WTC11 (cell line): ENCODE data around the gene ACTRT3. TPM values are rescaled to one million over a fixed set of nuclear protein-coding genes. Genes with fewer than 3 reads are reported as not detected.

Experiments
- ATAC-seq: fragments of 200-7000 bp; cut with Tn5 transposase; 2 replicates; pipeline ENCODE4 v1.10.0; 2021; ENCODE audit warnings: mild to moderate bottlenecking, moderate library complexity
- CTCF ChIA-PET: fragments of 300-600 bp; sonication (Branson Sonifier 250); formaldehyde crosslinking; loops from one replicate; lab custom pipeline; 2021; ENCODE audit warnings: antibody characterized with exemption; lab: Charles Lee
- POLR2A ChIA-PET: fragments of 350-600 bp; sonication (Branson Sonifier 250); formaldehyde crosslinking; loops from one replicate; lab custom pipeline; 2021; ENCODE audit warnings: antibody characterized with exemption; lab: Charles Lee
- DNase-seq: peaks from one replicate; pipeline ENCODE4 v3.0.0; 2021; ENCODE audit warnings: low spot score
- H3K27ac Mint-ChIP-seq: 2 replicates; pipeline ENCODE4 v1.8.0; 2021; ENCODE audit warnings: mixed read lengths
- H3K27me3 Mint-ChIP-seq: 2 replicates; pipeline ENCODE4 v1.8.0; 2021; ENCODE audit warnings: low read depth, mild to moderate bottlenecking, moderate library complexity, mixed read lengths
- H3K36me3 Mint-ChIP-seq: 2 replicates; pipeline ENCODE4 v1.8.0; 2021; ENCODE audit warnings: mixed read lengths
- H3K4me1 Mint-ChIP-seq: 2 replicates; pipeline ENCODE4 v1.8.0; 2022; ENCODE audit warnings: mixed read lengths
- H3K4me3 Mint-ChIP-seq: 2 replicates; pipeline ENCODE4 v1.8.0; 2021; ENCODE audit warnings: mild to moderate bottlenecking, moderate library complexity, mixed read lengths
- H3K9me3 Mint-ChIP-seq: 2 replicates; pipeline ENCODE4 v1.8.0; 2021; ENCODE audit warnings: mixed read lengths
- AFF4 ChIP-seq: sonication (generic); formaldehyde crosslinking; IDR thresholded peaks from 2 replicates; pipeline ENCODE4 v1.8.1; 2023; ENCODE audit warnings: mild to moderate bottlenecking, missing genetic modification reagents, borderline replicate concordance
- ATF1 ChIP-seq: sonication (generic); formaldehyde crosslinking; IDR thresholded peaks from 2 replicates; pipeline ENCODE4 v1.8.1; 2023; ENCODE audit warnings: mild to moderate bottlenecking, moderate library complexity, missing genetic modification reagents
- CBFB ChIP-seq: sonication (generic); formaldehyde crosslinking; IDR thresholded peaks from 2 replicates; pipeline ENCODE4 v1.8.1; 2022; ENCODE audit warnings: mild to moderate bottlenecking, low read depth, missing genetic modification reagents
- CTCF ChIP-seq: fragments of 200-600 bp; IDR thresholded peaks from 2 replicates; pipeline ENCODE4 v1.8.0; 2022; ENCODE audit warnings: antibody characterized with exemption
- ERG ChIP-seq: fragments of 250-450 bp; sonication (Bioruptor Pico); IDR thresholded peaks from 2 replicates; pipeline ENCODE4 v1.8.0; 2021; ENCODE audit warnings: mild to moderate bottlenecking
- ETV6 ChIP-seq: sonication (generic); formaldehyde crosslinking; IDR thresholded peaks from 2 replicates; pipeline ENCODE4 v1.8.1; 2022; ENCODE audit warnings: mild to moderate bottlenecking, missing genetic modification reagents
- FOXP1 ChIP-seq: sonication (generic); formaldehyde crosslinking; IDR thresholded peaks from 2 replicates; pipeline ENCODE4 v1.8.0; 2022; ENCODE audit warnings: missing genetic modification reagents, mild to moderate bottlenecking, moderate library complexity, borderline replicate concordance
- FOXP4 ChIP-seq: sonication (generic); formaldehyde crosslinking; IDR thresholded peaks from 2 replicates; pipeline ENCODE4 v1.8.0; 2022; ENCODE audit warnings: mild to moderate bottlenecking, missing genetic modification reagents
- JAZF1 ChIP-seq: fragments of 250-450 bp; sonication (Bioruptor Pico); IDR thresholded peaks from 2 replicates; pipeline ENCODE4 v1.9.0; 2021; ENCODE audit warnings: moderate library complexity, mild to moderate bottlenecking, inconsistent platforms
- JUN ChIP-seq: sonication (generic); formaldehyde crosslinking; IDR thresholded peaks from 2 replicates; pipeline ENCODE4 v1.8.0; 2023; ENCODE audit warnings: mild to moderate bottlenecking, missing genetic modification reagents
- KAT7 ChIP-seq: sonication (generic); formaldehyde crosslinking; IDR thresholded peaks from 2 replicates; pipeline ENCODE4 v1.8.1; 2023; ENCODE audit warnings: missing genetic modification reagents, mild to moderate bottlenecking, borderline replicate concordance
- MYBL2 ChIP-seq: sonication (generic); formaldehyde crosslinking; IDR thresholded peaks from 2 replicates; pipeline ENCODE4 v1.8.1; 2023; ENCODE audit warnings: mild to moderate bottlenecking, moderate library complexity, missing genetic modification reagents
- NR3C1 ChIP-seq: sonication (generic); formaldehyde crosslinking; conservative IDR thresholded peaks from 2 replicates; pipeline ENCODE4 v1.8.1; 2023; ENCODE audit warnings: low read depth, mild to moderate bottlenecking, missing genetic modification reagents
- SMAD4 ChIP-seq: sonication (generic); formaldehyde crosslinking; IDR thresholded peaks from 2 replicates; pipeline ENCODE4 v1.8.0; 2022; ENCODE audit warnings: mild to moderate bottlenecking, missing genetic modification reagents
- SOX15 ChIP-seq: fragments of 250-450 bp; sonication (Bioruptor Pico); IDR thresholded peaks from 2 replicates; pipeline ENCODE4 v1.9.0; 2021; ENCODE audit warnings: mild to moderate bottlenecking
- STAT6 ChIP-seq: sonication (generic); formaldehyde crosslinking; conservative IDR thresholded peaks from 2 replicates; pipeline ENCODE4 v1.8.1; 2023; ENCODE audit warnings: mild to moderate bottlenecking, low read depth, missing genetic modification reagents, moderate library complexity
- USF2 ChIP-seq: sonication (generic); formaldehyde crosslinking; IDR thresholded peaks from 2 replicates; pipeline ENCODE4 v1.8.1; 2023; ENCODE audit warnings: mild to moderate bottlenecking, missing genetic modification reagents, moderate library complexity
- ZNF317 ChIP-seq: sonication (generic); formaldehyde crosslinking; IDR thresholded peaks from 2 replicates; pipeline ENCODE4 v1.8.1; 2023; ENCODE audit warnings: low read depth, mild to moderate bottlenecking, moderate library complexity, missing genetic modification reagents, borderline replicate concordance
- ZNF671 ChIP-seq: fragments of 250-450 bp; sonication (Bioruptor Pico); IDR thresholded peaks from 2 replicates; pipeline ENCODE4 v1.8.0; 2021; ENCODE audit warnings: mild to moderate bottlenecking
- total RNA-seq: library from RNA; stranded (reverse); gene quantifications from 3 replicates; pipeline ENCODE4 v1.2.3, GENCODE V29; 2021

The ACTRT3 gene
- total RNA-seq, 1 experiment from 2014 or later, result 2.3 TPM

- ATAC-seq (no peak), DNase-seq (no peak)
- Mint-ChIP-seq H3K27ac (no peak overlapping the region), H3K4me3 (no peak overlapping the region), H3K4me1 (0 out of 2 replicates have a peak, but pooled peaks cover 3% of the 10 kb centered on the region), H3K36me3 (peaks cover 3% of the 10 kb centered on the region; the same call in 1 of the 2 replicates), H3K27me3 (no peaks in the 10 kb centered on the region), H3K9me3 (peaks cover 15% of the 10 kb centered on the region)
- TF ChIP-seq SOX15 (CRISPR knock-in tag) (no peak), JUN (CRISPR knock-in tag) (no peak), JAZF1 (CRISPR knock-in tag) (no peak), FOXP1 (CRISPR knock-in tag) (no peak), CTCF (no peak), ERG (CRISPR knock-in tag) (no peak), KAT7 (CRISPR knock-in tag) (no peak), ZNF671 (CRISPR knock-in tag) (no peak), ZNF317 (CRISPR knock-in tag) (no peak), USF2 (CRISPR knock-in tag) (no peak), ATF1 (CRISPR knock-in tag) (no peak), NR3C1 (no peak), FOXP4 (no peak), CBFB (no peak), MYBL2 (CRISPR knock-in tag) (no peak), STAT6 (CRISPR knock-in tag) (no peak)
- ChIA-PET POLR2A (no interaction called here), CTCF (interaction anchor here (0.6 kb wide), 1 partner anchor 319 kb away, joined by 3 read pairs; no protein-coding TSS in a partner anchor)
Measured at GRCh38 chr3:169759256-169759655, 10.1 kb downstream of the ACTRT3 start.

- no peak for DNase-seq
- no peaks in the 10 kb centered on the region for H3K27me3 Mint-ChIP-seq
- no peaks in the 10 kb centered on the region for H3K4me1 Mint-ChIP-seq
- peaks cover 3% of the 10 kb centered on the region; the same call in 1 of the 2 replicates for H3K36me3 Mint-ChIP-seq
- CTCF ChIA-PET, result no interaction called here
- H3K27ac Mint-ChIP-seq, result no peak overlapping the region
- POLR2A ChIA-PET, result no interaction called here
- H3K9me3 Mint-ChIP-seq, result peaks cover 15% of the 10 kb centered on the region
- no peak overlapping the region for H3K4me3 Mint-ChIP-seq
- TF ChIP-seq CBFB (no peak), SMAD4 (CRISPR knock-in tag) (no peak), STAT6 (CRISPR knock-in tag) (no peak), AFF4 (CRISPR knock-in tag) (no peak), ETV6 (CRISPR knock-in tag) (no peak), ATF1 (CRISPR knock-in tag) (no peak)
- ATAC-seq, result no peak
Measured at GRCh38 chr3:169758359-169758994, 10.9 kb downstream of the ACTRT3 start.
